ENCODE data around the gene EPAS1.

Gene EPAS1

GRCh38 chr2:46329803-46330775, 32.9 kb downstream of the EPAS1 start:
- ChIA-PET POLR2A (no interaction called here), CTCF (interaction anchor here (0.9 to 1.4 kb wide), 2 partner anchors 17 to 267 kb away, joined by 3 read pairs; no protein-coding TSS in a partner anchor)

GRCh38 chr2:46331109-46331766, 34.0 kb downstream of the EPAS1 start:
- POLR2A ChIA-PET = no interaction called here
- CTCF ChIA-PET = interaction anchor here (1.2 kb wide), 1 partner anchor 9 kb away, joined by 5 read pairs; no protein-coding TSS in a partner anchor

More at GRCh38 chr2:46329803-46330775, 32.9 kb downstream of the EPAS1 start:
- TF ChIP-seq HDGF (IDR thresholded peaks at IDR 0.05; ENCODE audit: borderline replicate concordance) (no peak), LEF1 (IDR thresholded peaks at IDR 0.05; ENCODE audit: borderline replicate concordance) (no peak), ARNT (IDR thresholded peaks at IDR 0.05) (no peak), CTBP1 (IDR thresholded peaks at IDR 0.05; ENCODE audit: borderline replicate concordance) (no peak), ELF4 (IDR thresholded peaks at IDR 0.05) (no peak), PKNOX1 (IDR thresholded peaks at IDR 0.05) (no peak), FOXA1 (IDR thresholded peaks at IDR 0.05) (no peak), TARDBP (IDR thresholded peaks at IDR 0.05) (no peak), SUZ12 (IDR thresholded peaks at IDR 0.05) (no peak), NFRKB (IDR thresholded peaks at IDR 0.05) (no peak), FOXM1 (IDR thresholded peaks at IDR 0.05; ENCODE audit: borderline replicate concordance) (no peak), SP1 (IDR thresholded peaks at IDR 0.05) (no peak), FOXK2 (IDR thresholded peaks at IDR 0.05) (no peak)
- no peak for DNase-seq (ENCODE audit: extremely low spot score)

GRCh38 chr2:46332686-46333281, 35.6 kb downstream of the EPAS1 start:
- CTCF ChIA-PET = no interaction called here
- TF ChIP-seq HDGF (IDR thresholded peaks at IDR 0.05; ENCODE audit: borderline replicate concordance) = no peak
- TF ChIP-seq SUZ12 (IDR thresholded peaks at IDR 0.05) = no peak
- TF ChIP-seq TARDBP (IDR thresholded peaks at IDR 0.05) = no peak
- no peak for TF ChIP-seq L3MBTL2 (conservative IDR thresholded peaks at IDR 0.05)
- no peak for TF ChIP-seq FOXM1 (IDR thresholded peaks at IDR 0.05; ENCODE audit: borderline replicate concordance)
- no peak for TF ChIP-seq FOXA1 (IDR thresholded peaks at IDR 0.05)
- TF ChIP-seq LEF1 (IDR thresholded peaks at IDR 0.05; ENCODE audit: borderline replicate concordance) = no peak
- no peak for TF ChIP-seq ARNT (IDR thresholded peaks at IDR 0.05)
- TF ChIP-seq ELF4 (IDR thresholded peaks at IDR 0.05) = no peak
- no peak for TF ChIP-seq PKNOX1 (IDR thresholded peaks at IDR 0.05)
- no peak for TF ChIP-seq NFRKB (IDR thresholded peaks at IDR 0.05)
- TF ChIP-seq FOXK2 (IDR thresholded peaks at IDR 0.05) = no peak
- POLR2A ChIA-PET = no interaction called here
- DNase-seq (ENCODE audit: extremely low spot score) = no peak

More at GRCh38 chr2:46331109-46331766, 34.0 kb downstream of the EPAS1 start:
- no peak for DNase-seq (ENCODE audit: extremely low spot score)
- no peak for TF ChIP-seq PKNOX1 (IDR thresholded peaks at IDR 0.05)

GRCh38 chr2:46333912-46334311, 36.7 kb downstream of the EPAS1 start:
- no peak for TF ChIP-seq BHLHE40 (IDR thresholded peaks at IDR 0.05; ENCODE audit: borderline replicate concordance)
- no peak for TF ChIP-seq NFRKB (IDR thresholded peaks at IDR 0.05)
- no peak for TF ChIP-seq SUZ12 (IDR thresholded peaks at IDR 0.05)
- TF ChIP-seq ZNF384 (IDR thresholded peaks at IDR 0.05) = no peak
- no peak for TF ChIP-seq FOXK2 (IDR thresholded peaks at IDR 0.05)
- TF ChIP-seq ARNT (IDR thresholded peaks at IDR 0.05) = no peak
- no peak for TF ChIP-seq LEF1 (IDR thresholded peaks at IDR 0.05; ENCODE audit: borderline replicate concordance)
- no peak for TF ChIP-seq FOXM1 (IDR thresholded peaks at IDR 0.05; ENCODE audit: borderline replicate concordance)
- no peak for TF ChIP-seq CTBP1 (IDR thresholded peaks at IDR 0.05; ENCODE audit: borderline replicate concordance)
- TF ChIP-seq HDGF (IDR thresholded peaks at IDR 0.05; ENCODE audit: borderline replicate concordance) = no peak
- no peak for TF ChIP-seq FOXA1 (IDR thresholded peaks at IDR 0.05)
- no peak for TF ChIP-seq SP1 (IDR thresholded peaks at IDR 0.05)
- TF ChIP-seq PKNOX1 (IDR thresholded peaks at IDR 0.05) = no peak
- no peak for TF ChIP-seq ELF4 (IDR thresholded peaks at IDR 0.05)
- TF ChIP-seq TARDBP (IDR thresholded peaks at IDR 0.05) = no peak
- TF ChIP-seq L3MBTL2 (conservative IDR thresholded peaks at IDR 0.05) = no peak
- ChIA-PET POLR2A (no interaction called here), CTCF (no interaction called here)
- no peak for DNase-seq (ENCODE audit: extremely low spot score)

Measured in HEK293T (cell line).